Measurements from ENCODE around the gene PIP4K2C. TPM values are rescaled to one million over a fixed set of nuclear protein-coding genes. Genes with fewer than 3 reads are reported as not detected.

PIP4K2C gene
- total RNA-seq, 1 experiment from 2014 or later, result 48.7 TPM

DNA sequence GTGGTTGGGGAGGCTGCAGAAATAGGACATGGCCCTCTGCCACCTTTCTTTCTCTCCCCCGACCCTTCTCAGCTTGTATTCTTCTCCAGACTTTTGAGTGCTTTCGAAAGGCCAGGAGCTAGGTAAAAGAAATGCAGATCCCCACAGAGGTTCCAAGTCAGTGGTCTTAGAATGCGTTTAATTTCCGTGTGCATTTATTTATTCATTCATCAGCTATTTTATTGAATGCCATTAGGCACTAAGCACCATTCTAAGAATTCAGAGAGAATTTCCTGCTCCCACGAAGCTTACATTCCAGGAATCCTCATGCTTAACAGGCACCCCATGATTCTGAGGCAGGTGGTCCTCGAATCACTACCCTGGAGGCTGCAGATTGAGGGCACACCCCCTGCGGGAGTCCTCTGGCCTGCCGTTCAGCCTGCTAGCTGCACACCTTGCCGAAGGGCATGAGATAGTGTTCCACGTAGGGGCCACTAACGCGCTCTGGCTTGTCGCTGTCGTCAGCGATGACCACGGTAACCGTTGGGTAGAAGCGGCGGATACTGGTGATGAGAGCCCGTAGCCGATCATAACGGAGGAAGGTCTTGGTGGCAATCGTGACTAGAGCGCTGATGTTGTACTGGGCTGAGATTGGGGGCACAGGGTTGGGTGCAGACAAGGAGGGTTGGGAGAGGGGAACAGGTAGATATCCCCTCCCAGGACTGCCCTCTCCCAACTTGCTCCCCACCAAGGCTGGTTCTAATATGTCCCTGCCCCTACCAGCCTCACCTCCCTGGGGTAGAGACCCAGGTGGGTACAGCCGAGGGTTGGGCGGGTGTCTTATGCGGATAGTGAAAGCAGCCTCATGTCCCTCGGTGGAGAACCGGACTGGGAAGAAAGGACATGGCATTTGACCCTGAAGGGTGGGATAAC, 37.5 kb downstream of the PIP4K2C start:
- POLR2A ChIA-PET (ENCODE audit: unreplicated experiment), result interaction anchor here (0.6 kb wide), 1 partner anchor 37 kb away, joined by 3 read pairs; no protein-coding TSS in a partner anchor
- Histone ChIP-seq H4K20me1 (ENCODE audit: insufficient read depth) (no peaks in the 10 kb centered on the region), H3K4me3 (no peak overlapping the region), H3K4me2 (no peak overlapping the region), H3K9me3 (ENCODE audit: insufficient read depth, low read depth) (no peaks in the 10 kb centered on the region), H2AFZ (no peak overlapping the region), H3K9me2 (ENCODE audit: insufficient read depth) (no peaks in the 10 kb centered on the region), H3K36me3 (ENCODE audit: low read depth) (no peaks in the 10 kb centered on the region), H3K4me1 (replicated peaks; ENCODE audit: insufficient read depth) (peaks cover 5% of the 10 kb centered on the region; the same call in 1 of the 2 replicates), H3K27me3 (ENCODE audit: insufficient read depth, low read depth) (peaks cover 9% of the 10 kb centered on the region; the same call in 1 of the 2 replicates), H3K79me2 (ENCODE audit: low read depth) (no peaks in the 10 kb centered on the region), H3F3A (ENCODE audit: insufficient read depth, low read depth) (no peaks in the 10 kb centered on the region), H3K27ac (no peak overlapping the region)
- DNase-seq, result no peak
- CTCF ChIA-PET, result no interaction called here
- intact Hi-C loops (cut with micrococcal nuclease; ENCODE audit: unreplicated experiment), result no loop called here
- BruUV-seq (replicated peaks), result no TSS peak
- TF ChIP-seq, protein P1, sequence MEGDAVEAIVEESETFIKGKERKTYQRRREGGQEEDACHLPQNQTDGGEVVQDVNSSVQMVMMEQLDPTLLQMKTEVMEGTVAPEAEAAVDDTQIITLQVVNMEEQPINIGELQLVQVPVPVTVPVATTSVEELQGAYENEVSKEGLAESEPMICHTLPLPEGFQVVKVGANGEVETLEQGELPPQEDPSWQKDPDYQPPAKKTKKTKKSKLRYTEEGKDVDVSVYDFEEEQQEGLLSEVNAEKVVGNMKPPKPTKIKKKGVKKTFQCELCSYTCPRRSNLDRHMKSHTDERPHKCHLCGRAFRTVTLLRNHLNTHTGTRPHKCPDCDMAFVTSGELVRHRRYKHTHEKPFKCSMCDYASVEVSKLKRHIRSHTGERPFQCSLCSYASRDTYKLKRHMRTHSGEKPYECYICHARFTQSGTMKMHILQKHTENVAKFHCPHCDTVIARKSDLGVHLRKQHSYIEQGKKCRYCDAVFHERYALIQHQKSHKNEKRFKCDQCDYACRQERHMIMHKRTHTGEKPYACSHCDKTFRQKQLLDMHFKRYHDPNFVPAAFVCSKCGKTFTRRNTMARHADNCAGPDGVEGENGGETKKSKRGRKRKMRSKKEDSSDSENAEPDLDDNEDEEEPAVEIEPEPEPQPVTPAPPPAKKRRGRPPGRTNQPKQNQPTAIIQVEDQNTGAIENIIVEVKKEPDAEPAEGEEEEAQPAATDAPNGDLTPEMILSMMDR (conservative IDR thresholded peaks at IDR 0.05), result no peak
- no peak for TF ChIP-seq EZH2 (IDR thresholded peaks at IDR 0.05; ENCODE audit: low read depth)

DNA sequence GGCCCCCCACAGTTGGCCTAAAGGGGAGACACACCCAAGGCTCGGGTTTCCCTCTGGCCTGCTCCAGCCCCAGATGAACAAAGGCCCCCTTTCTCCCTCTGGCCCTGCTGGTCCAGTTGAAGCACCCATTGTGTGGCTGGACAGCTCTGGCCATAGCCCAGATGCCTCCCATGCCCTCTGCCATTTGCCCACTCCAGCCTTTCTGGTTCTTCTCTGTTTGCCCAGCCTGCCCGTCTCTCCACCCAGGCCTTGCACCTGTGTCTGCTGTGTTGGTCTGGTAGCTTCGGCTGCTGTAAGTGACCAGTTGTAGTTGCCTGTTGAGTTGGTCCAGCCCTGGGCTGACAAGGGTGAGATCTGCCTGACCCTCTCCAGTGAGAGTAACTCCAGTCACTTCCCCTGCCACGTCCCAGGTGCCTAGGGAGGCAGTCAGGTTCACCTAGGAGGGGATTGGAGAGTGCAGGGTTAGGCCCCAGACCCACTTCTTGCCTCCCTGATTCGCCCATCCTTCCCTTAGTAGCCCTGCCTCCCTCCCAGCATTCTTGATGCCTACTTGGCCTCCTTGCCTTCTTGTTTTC, 39.0 kb downstream of the PIP4K2C start:
- no peak for DNase-seq
- Histone ChIP-seq H3K27me3 (ENCODE audit: insufficient read depth, low read depth) (no peaks in the 10 kb centered on the region), H3K36me3 (ENCODE audit: low read depth) (no peaks in the 10 kb centered on the region), H3K27ac (no peak overlapping the region), H2AFZ (no peak overlapping the region), H3K9me2 (ENCODE audit: insufficient read depth) (no peaks in the 10 kb centered on the region), H4K20me1 (ENCODE audit: insufficient read depth) (no peaks in the 10 kb centered on the region), H3F3A (ENCODE audit: insufficient read depth, low read depth) (no peaks in the 10 kb centered on the region), H3K4me3 (no peak overlapping the region), H3K9me3 (ENCODE audit: insufficient read depth, low read depth) (no peaks in the 10 kb centered on the region), H3K4me1 (replicated peaks; ENCODE audit: insufficient read depth) (peaks cover 8% of the 10 kb centered on the region; the same call in 1 of the 2 replicates), H3K4me2 (no peak overlapping the region), H3K79me2 (ENCODE audit: low read depth) (no peaks in the 10 kb centered on the region)
- CTCF ChIA-PET, result no interaction called here
- intact Hi-C loops (cut with micrococcal nuclease; ENCODE audit: unreplicated experiment), result loop anchor here (5.0 kb wide), 2 partner anchors 62 to 168 kb away; partner anchors contain the start of gene OS9
- no TSS peak for BruUV-seq (replicated peaks)
- POLR2A ChIA-PET (ENCODE audit: unreplicated experiment), result interaction anchor here (0.6 kb wide), 1 partner anchor 83 kb away, joined by 7 read pairs; no protein-coding TSS in a partner anchor
- TF ChIP-seq, protein P1 (conservative IDR thresholded peaks at IDR 0.05), result no peak
- TF ChIP-seq EZH2 (IDR thresholded peaks at IDR 0.05; ENCODE audit: low read depth), result no peak

DNA sequence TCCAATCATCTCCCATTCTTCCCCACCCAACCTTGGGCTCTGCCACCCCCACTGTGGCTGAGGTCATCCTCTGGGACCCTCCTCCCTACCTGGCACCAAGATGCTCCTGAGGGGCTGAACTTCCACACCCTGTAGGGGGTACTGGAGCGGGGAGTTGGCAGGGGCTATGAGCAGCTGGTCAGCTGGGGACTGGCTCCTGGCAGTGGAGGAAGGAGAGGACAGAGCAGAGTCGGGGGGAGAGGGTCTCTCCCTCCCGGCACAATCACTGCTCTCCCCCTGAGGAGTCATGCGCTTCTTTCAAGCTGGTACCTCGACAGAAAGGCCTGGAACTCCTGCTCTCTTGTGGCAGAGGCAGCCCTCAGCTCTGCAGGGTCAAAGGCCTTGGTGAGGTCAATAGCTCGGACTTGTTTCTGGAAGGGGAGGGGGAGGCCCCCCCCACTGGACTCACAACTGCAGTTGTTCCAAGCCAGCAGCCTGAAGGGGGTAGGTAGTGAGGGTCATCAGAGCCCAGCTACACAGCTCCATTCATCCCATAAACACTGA, 40.0 kb downstream of the PIP4K2C start:
- Histone ChIP-seq H3K36me3 (ENCODE audit: low read depth) (no peaks in the 10 kb centered on the region), H3K4me2 (no peak overlapping the region), H3K79me2 (ENCODE audit: low read depth) (no peaks in the 10 kb centered on the region), H3K4me1 (replicated peaks; ENCODE audit: insufficient read depth) (peaks cover 8% of the 10 kb centered on the region; the same call in 1 of the 2 replicates), H3K27me3 (ENCODE audit: insufficient read depth, low read depth) (no peaks in the 10 kb centered on the region), H3K4me3 (no peak overlapping the region), H3K9me3 (ENCODE audit: insufficient read depth, low read depth) (no peaks in the 10 kb centered on the region), H2AFZ (no peak overlapping the region), H4K20me1 (ENCODE audit: insufficient read depth) (no peaks in the 10 kb centered on the region), H3F3A (ENCODE audit: insufficient read depth, low read depth) (no peaks in the 10 kb centered on the region), H3K9me2 (ENCODE audit: insufficient read depth) (no peaks in the 10 kb centered on the region), H3K27ac (no peak overlapping the region)
- TSS peak; percentile 13 for BruUV-seq (replicated peaks)
- TF ChIP-seq, protein P1 (conservative IDR thresholded peaks at IDR 0.05), result no peak
- no peak for TF ChIP-seq EZH2 (IDR thresholded peaks at IDR 0.05; ENCODE audit: low read depth)
- no peak for DNase-seq
- intact Hi-C loops (cut with micrococcal nuclease; ENCODE audit: unreplicated experiment), result loop anchor here (5.0 kb wide), 2 partner anchors 61 to 169 kb away; partner anchors contain the start of gene OS9
- POLR2A ChIA-PET (ENCODE audit: unreplicated experiment), result no interaction called here
- CTCF ChIA-PET, result no interaction called here

Measured in PC-9 (cell line).